Calu3 (cell line): Measurements from ENCODE around the gene CYP4F22. TPM values are rescaled to one million over a fixed set of nuclear protein-coding genes. Genes with fewer than 3 reads are reported as not detected.

ENCODE experiments used
- BruUV-seq: library from RNA; stranded (reverse); fragments of 400-500 nt; replicated peaks from 2 replicates; lab custom pipeline; 2021; lab: Mats Ljungman, UMichigan
- CTCF ChIA-PET: fragments of 300-600 bp; sonication (Branson Sonifier 250); formaldehyde crosslinking; loops from one replicate; lab custom pipeline; 2022; ENCODE audit warnings: antibody characterized with exemption; lab: Charles Lee
- DNase-seq: peaks from one replicate; pipeline ENCODE4 v3.0.0; 2022
- H3K27ac Mint-ChIP-seq: one replicate; pipeline ENCODE4 v1.8.0; 2022; ENCODE audit warnings: mixed read lengths; ENCODE audit not compliant: unreplicated experiment
- H3K27me3 Mint-ChIP-seq: one replicate; pipeline ENCODE4 v1.8.0; 2022; ENCODE audit warnings: mixed read lengths; ENCODE audit not compliant: unreplicated experiment
- H3K36me3 Mint-ChIP-seq: one replicate; pipeline ENCODE4 v1.8.0; 2022; ENCODE audit warnings: mild to moderate bottlenecking, moderate library complexity, mixed read lengths; ENCODE audit not compliant: insufficient read depth, unreplicated experiment
- H3K4me1 Mint-ChIP-seq: one replicate; pipeline ENCODE4 v1.8.0; 2022; ENCODE audit warnings: mild to moderate bottlenecking, low read depth, mixed read lengths; ENCODE audit not compliant: unreplicated experiment
- H3K4me3 Mint-ChIP-seq: one replicate; pipeline ENCODE4 v1.8.0; 2022; ENCODE audit warnings: mild to moderate bottlenecking, low read depth, moderate library complexity, mixed read lengths; ENCODE audit not compliant: unreplicated experiment
- H3K9me3 Mint-ChIP-seq: one replicate; pipeline ENCODE4 v1.8.0; 2022; ENCODE audit warnings: low read depth, mixed read lengths; ENCODE audit not compliant: unreplicated experiment
- CTCF ChIP-seq: fragments of 200-600 bp; IDR thresholded peaks from one replicate; pipeline ENCODE4 v1.8.0; 2022; ENCODE audit warnings: antibody characterized with exemption; ENCODE audit not compliant: unreplicated experiment
- intact Hi-C: fragments of 100-400 bp; cut with micrococcal nuclease; formaldehyde crosslinking; loops from one replicate; pipeline ENCODE4 v1.10.0; 2022; ENCODE audit not compliant: unreplicated experiment
- total RNA-seq: library from RNA; stranded (reverse); gene quantifications from 2 replicates; pipeline ENCODE4 v1.2.3, GENCODE V29; 2022

The CYP4F22 gene
- total RNA-seq, 1 experiment from 2014 or later, result not detected

DNA sequence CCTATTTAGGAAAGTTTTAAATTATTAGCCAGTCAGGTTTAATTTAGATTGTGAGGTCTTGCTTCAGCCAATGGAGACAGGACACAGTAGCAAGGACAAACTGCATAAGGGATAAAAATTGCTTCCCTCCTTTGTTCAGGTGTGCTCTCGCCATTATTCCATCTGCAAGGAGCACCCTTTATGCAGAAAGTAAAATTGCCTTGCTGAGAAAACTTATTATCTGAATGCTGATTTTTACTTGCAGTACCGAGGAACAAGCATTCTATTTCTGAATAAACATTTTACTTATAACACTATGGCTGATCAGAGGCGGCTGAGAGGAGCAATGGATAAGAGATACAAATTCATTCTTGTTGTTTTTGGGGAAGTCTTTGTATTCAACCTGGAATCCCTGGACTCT, 8.0 kb downstream of the CYP4F22 start:
- no TSS peak for BruUV-seq
- Mint-ChIP-seq H3K9me3 (no peaks in the 10 kb centered on the region), H3K27me3 (peaks cover 32% of the 10 kb centered on the region), H3K36me3 (no peaks in the 10 kb centered on the region), H3K27ac (no peak overlapping the region), H3K4me3 (no peak overlapping the region), H3K4me1 (no peaks in the 10 kb centered on the region)
- intact Hi-C loops, result no loop called here
- no peak for DNase-seq
- no peak for TF ChIP-seq CTCF
- CTCF ChIA-PET, result no interaction called here

GRCh38 chr19:15517778-15518177, 9.5 kb downstream of the CYP4F22 start:
- DNase-seq, result no peak
- no peak overlapping the region for H3K4me3 Mint-ChIP-seq
- CTCF ChIA-PET, result no interaction called here
- BruUV-seq, result no TSS peak
- H3K4me1 Mint-ChIP-seq, result no peaks in the 10 kb centered on the region
- no peaks in the 10 kb centered on the region for H3K9me3 Mint-ChIP-seq
- no peaks in the 10 kb centered on the region for H3K36me3 Mint-ChIP-seq
- intact Hi-C loops, result no loop called here
- no peak for TF ChIP-seq CTCF
- peaks cover 27% of the 10 kb centered on the region for H3K27me3 Mint-ChIP-seq
- no peak overlapping the region for H3K27ac Mint-ChIP-seq

DNA sequence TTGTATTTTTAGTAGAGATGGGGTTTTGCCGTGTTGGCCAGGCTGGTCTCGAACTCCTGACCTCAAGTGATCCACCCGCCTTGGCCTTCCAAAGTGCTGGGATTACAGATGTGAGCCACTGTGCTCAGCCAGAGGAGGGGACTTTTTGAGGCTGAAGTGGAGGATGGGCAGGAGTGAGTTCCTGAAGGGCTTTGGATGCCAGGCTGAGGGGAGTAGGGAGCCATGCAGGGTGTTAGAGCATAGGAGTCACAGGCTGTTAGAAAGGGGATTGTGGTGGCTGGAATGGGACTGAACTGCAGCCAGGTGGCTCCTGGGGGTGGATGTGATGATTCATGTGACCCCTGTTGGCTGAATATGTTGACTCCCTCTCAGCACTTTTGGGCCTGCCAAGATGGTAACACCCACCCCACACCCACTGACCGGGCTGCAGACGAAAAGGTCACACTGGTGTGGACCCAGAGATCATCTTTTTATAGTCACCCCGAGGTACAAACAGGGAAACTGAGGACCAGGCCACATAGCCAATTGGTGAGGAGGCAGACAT, 11.2 kb downstream of the CYP4F22 start:
- no peaks in the 10 kb centered on the region for H3K9me3 Mint-ChIP-seq
- intact Hi-C loops, result no loop called here
- CTCF ChIA-PET, result no interaction called here
- H3K27ac Mint-ChIP-seq, result no peak overlapping the region
- BruUV-seq, result no TSS peak
- DNase-seq, result no peak
- no peak overlapping the region for H3K4me3 Mint-ChIP-seq
- H3K4me1 Mint-ChIP-seq, result no peaks in the 10 kb centered on the region
- peaks cover 43% of the 10 kb centered on the region for H3K27me3 Mint-ChIP-seq
- TF ChIP-seq CTCF, result no peak
- no peaks in the 10 kb centered on the region for H3K36me3 Mint-ChIP-seq

- Mint-ChIP-seq H3K4me1 (no peaks in the 10 kb centered on the region), H3K4me3 (no peak overlapping the region), H3K27me3 (peaks cover 48% of the 10 kb centered on the region), H3K27ac (no peak overlapping the region), H3K9me3 (no peaks in the 10 kb centered on the region), H3K36me3 (no peaks in the 10 kb centered on the region)
- intact Hi-C loops, result no loop called here
- BruUV-seq, result no TSS peak
- TF ChIP-seq CTCF, result no peak
- CTCF ChIA-PET, result no interaction called here
- no peak for DNase-seq
Measured at GRCh38 chr19:15524781-15525180, 16.5 kb downstream of the CYP4F22 start.
